GM12878 (cell line): ENCODE results near the gene DMD. TPM values are rescaled to one million over a fixed set of nuclear protein-coding genes. Genes with fewer than 3 reads are reported as not detected.

Experiments used
- NFYA ChIP-seq: IDR thresholded peaks from 2 replicates; pipeline ENCODE4 v1.6.1; 2011; ENCODE audit warnings: low read depth, mild to moderate bottlenecking, low read length, improper control_type of control experiment, borderline replicate concordance
- NFYB ChIP-seq: IDR thresholded peaks from 2 replicates; pipeline ENCODE4 v1.6.1; 2011; ENCODE audit warnings: low read depth, mild to moderate bottlenecking, low read length, improper control_type of control experiment, moderate library complexity; ENCODE audit not compliant: insufficient read depth
- PML ChIP-seq: IDR thresholded peaks from 2 replicates; pipeline ENCODE4 v1.6.1; 2012; ENCODE audit warnings: low read length, inconsistent platforms
- SIN3A ChIP-seq: IDR thresholded peaks from 2 replicates; pipeline ENCODE4 v1.6.1; 2012; ENCODE audit warnings: low read depth, low read length, improper control_type of control experiment
- polyA plus RNA-seq, 11 experiments: library from polyadenylated mRNA; depleted of rRNA in 4 of 11; unstranded in 6 of 11; stranded (reverse) in 5 of 11; fragments of >200 nt; fragmentation: Nextera tagmentation in 4 of 11; fragmentation: Illumina TruSeq in 1 of 11; extraction: Ambion mirVana in 4 of 11; extraction: Trizol in 1 of 11; gene quantifications; 1 replicate in 1 of 11; 2 replicates in 10 of 11; pipeline versions ENCODE4 v1.2.1 to v1.2.3, GENCODE V29; 2011 to 2016; ENCODE audit warnings: inconsistent platforms in 2 of 11, missing spikeins in 2 of 11, low read depth in 1 of 11
- total RNA-seq, 4 experiments: library from RNA; depleted of rRNA in 3 of 4; stranded (reverse); fragments of >200 nt in 3 of 4; fragmentation: Illumina TruSeq in 1 of 4; extraction: Trizol in 1 of 4; gene quantifications; 2 replicates each; pipeline versions ENCODE4 v1.2.1 to v1.2.3, GENCODE V29; 2013 to 2021
- TF ChIP-seq, protein P1 (sequence below): fragments of 450-650 bp; IDR thresholded peaks from 2 replicates; pipeline ENCODE4 v1.6.1; 2016; ENCODE audit warnings: mild to moderate bottlenecking
- TF ChIP-seq, protein P2 (sequence below): IDR thresholded peaks from 2 replicates; pipeline ENCODE4 v1.6.1; 2011; ENCODE audit warnings: borderline replicate concordance, low read depth, mild to moderate bottlenecking, moderate library complexity, low read length; ENCODE audit not compliant: insufficient read depth, poor library complexity, severe bottlenecking
- TF ChIP-seq, protein P3 (sequence below): fragments of 450-650 bp; IDR thresholded peaks from 2 replicates; pipeline ENCODE4 v1.6.1; 2014; ENCODE audit warnings: mild to moderate bottlenecking

Gene DMD
- total and polyA plus RNA-seq, 10 of the 15 experiments (the other 5 are each of a cell fraction or from before 2014, with no cell fraction given): 1.4 to 24.3 (median 4.3) TPM

DNA sequence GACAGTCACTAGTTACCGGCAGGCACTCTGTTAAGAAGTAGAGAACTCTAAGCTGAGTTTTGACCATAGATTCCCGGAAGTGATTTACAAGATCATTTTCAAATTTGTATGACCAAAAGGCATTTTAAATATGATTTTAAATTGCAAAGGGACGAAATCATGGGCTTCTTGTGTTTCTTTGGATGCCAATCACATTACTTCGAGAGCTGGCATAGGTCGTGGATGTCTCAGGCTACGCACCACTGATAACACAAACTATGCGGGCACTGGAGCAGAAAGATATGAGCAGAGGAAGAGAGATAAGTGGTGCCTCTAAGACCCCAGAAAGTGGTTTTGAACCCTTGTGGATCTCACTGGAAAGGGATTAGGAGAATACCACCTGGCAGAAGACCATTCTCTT, 1845.3 kb downstream of the DMD start (continued):
- no peak for TF ChIP-seq NFYA
- no peak for TF ChIP-seq PML
- no peak for TF ChIP-seq SIN3A
- TF ChIP-seq, protein P1, sequence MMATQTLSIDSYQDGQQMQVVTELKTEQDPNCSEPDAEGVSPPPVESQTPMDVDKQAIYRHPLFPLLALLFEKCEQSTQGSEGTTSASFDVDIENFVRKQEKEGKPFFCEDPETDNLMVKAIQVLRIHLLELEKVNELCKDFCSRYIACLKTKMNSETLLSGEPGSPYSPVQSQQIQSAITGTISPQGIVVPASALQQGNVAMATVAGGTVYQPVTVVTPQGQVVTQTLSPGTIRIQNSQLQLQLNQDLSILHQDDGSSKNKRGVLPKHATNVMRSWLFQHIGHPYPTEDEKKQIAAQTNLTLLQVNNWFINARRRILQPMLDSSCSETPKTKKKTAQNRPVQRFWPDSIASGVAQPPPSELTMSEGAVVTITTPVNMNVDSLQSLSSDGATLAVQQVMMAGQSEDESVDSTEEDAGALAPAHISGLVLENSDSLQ: no peak
- no peak for TF ChIP-seq NFYB
- TF ChIP-seq, protein P2, sequence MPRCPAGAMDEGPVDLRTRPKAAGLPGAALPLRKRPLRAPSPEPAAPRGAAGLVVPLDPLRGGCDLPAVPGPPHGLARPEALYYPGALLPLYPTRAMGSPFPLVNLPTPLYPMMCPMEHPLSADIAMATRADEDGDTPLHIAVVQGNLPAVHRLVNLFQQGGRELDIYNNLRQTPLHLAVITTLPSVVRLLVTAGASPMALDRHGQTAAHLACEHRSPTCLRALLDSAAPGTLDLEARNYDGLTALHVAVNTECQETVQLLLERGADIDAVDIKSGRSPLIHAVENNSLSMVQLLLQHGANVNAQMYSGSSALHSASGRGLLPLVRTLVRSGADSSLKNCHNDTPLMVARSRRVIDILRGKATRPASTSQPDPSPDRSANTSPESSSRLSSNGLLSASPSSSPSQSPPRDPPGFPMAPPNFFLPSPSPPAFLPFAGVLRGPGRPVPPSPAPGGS: no peak
- TF ChIP-seq, protein P3, sequence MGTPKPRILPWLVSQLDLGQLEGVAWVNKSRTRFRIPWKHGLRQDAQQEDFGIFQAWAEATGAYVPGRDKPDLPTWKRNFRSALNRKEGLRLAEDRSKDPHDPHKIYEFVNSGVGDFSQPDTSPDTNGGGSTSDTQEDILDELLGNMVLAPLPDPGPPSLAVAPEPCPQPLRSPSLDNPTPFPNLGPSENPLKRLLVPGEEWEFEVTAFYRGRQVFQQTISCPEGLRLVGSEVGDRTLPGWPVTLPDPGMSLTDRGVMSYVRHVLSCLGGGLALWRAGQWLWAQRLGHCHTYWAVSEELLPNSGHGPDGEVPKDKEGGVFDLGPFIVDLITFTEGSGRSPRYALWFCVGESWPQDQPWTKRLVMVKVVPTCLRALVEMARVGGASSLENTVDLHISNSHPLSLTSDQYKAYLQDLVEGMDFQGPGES: no peak
- TF ChIP-seq, all 136 proteins: peak for 0
